ENCODE data around the gene TBC1D1. TPM values are rescaled to one million over a fixed set of nuclear protein-coding genes. Genes with fewer than 3 reads are reported as not detected.
A peak's percentile ranks its signal among the peaks of the same experiment; 100 is the strongest.

The TBC1D1 gene
- total RNA-seq, 1 donor from 2014 or later, result 129 TPM

GRCh38 chr4:37995299-37995821 lies 104.5 kb downstream of the TBC1D1 start:
- intact Hi-C loops (cut with micrococcal nuclease), result no loop called here
- Histone ChIP-seq H3K36me3 (no peaks in the 10 kb centered on the region), H3K4me3 (no peak overlapping the region), H3K27ac (replicated peaks) (peak overlapping the region; percentile 3), H3K27me3 (ENCODE audit: low read depth) (no peaks in the 10 kb centered on the region), H3K9me3 (replicated peaks) (no peaks in the 10 kb centered on the region), H3K4me1 (peaks cover 71% of the 10 kb centered on the region)
- TF ChIP-seq CTCF (IDR thresholded peaks at IDR 0.05; ENCODE audit: borderline replicate concordance), result no peak
- no peak for DNase-seq

- Histone ChIP-seq H3K9me3 (replicated peaks) (no peaks in the 10 kb centered on the region), H3K27me3 (ENCODE audit: low read depth) (no peaks in the 10 kb centered on the region), H3K4me3 (no peak overlapping the region), H3K27ac (replicated peaks) (peak overlapping the region; percentile 3), H3K36me3 (no peaks in the 10 kb centered on the region), H3K4me1 (peaks cover 63% of the 10 kb centered on the region)
- intact Hi-C loops (cut with micrococcal nuclease), result no loop called here
- DNase-seq, result peak; percentile 63
- TF ChIP-seq CTCF (IDR thresholded peaks at IDR 0.05; ENCODE audit: borderline replicate concordance), result no peak
Measured at GRCh38 chr4:37995981-37996775, 105.3 kb downstream of the TBC1D1 start.

- Histone ChIP-seq H3K4me1 (peaks cover 73% of the 10 kb centered on the region), H3K27me3 (ENCODE audit: low read depth) (no peaks in the 10 kb centered on the region), H3K27ac (replicated peaks) (no peak overlapping the region), H3K9me3 (replicated peaks) (no peaks in the 10 kb centered on the region), H3K36me3 (no peaks in the 10 kb centered on the region), H3K4me3 (no peak overlapping the region)
- no peak for TF ChIP-seq CTCF (IDR thresholded peaks at IDR 0.05; ENCODE audit: borderline replicate concordance)
- DNase-seq, result no peak
- intact Hi-C loops (cut with micrococcal nuclease), result no loop called here
Measured at GRCh38 chr4:37998226-37998625, 107.3 kb downstream of the TBC1D1 start.

DNA sequence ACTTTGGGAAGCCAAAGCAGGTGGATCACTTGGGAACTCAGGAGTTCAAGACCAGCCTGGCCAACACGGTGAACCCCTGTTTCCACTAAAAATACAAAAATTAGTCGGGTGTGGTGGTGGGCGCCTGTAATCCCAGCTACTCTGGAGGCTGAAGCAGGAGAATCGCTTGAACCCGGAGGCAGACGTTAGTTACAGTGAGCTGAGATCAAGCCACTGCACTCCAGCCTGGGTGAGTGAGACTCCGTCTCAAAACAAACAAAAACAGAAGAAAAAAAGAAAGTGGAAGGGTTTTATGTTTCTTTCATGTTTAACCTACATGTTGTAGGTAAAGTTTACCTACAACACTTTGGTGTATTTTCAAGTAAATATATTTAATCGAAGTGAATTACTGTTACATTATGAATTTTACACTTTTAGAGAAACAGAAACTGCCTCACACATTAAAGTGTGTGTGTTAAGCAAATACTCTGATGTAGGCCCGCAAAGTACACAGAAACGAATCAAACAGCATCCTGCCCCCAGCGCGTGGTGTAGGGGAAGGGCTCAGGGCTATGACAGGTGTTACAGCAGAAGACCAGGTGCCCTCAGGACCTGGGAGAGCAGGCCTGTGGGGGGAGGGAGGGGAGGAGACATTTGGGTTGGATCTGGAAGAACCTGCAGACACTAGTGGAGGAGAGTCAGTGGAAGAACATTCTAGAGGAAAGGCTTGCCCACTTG lies 108.3 kb downstream of the TBC1D1 start:
- intact Hi-C loops (cut with micrococcal nuclease), result no loop called here
- H3K27me3 ChIP-seq (ENCODE audit: low read depth), result no peaks in the 10 kb centered on the region
- peaks cover 71% of the 10 kb centered on the region for H3K4me1 ChIP-seq
- H3K36me3 ChIP-seq, result no peaks in the 10 kb centered on the region
- H3K27ac ChIP-seq (replicated peaks), result no peak overlapping the region
- no peak for DNase-seq
- no peaks in the 10 kb centered on the region for H3K9me3 ChIP-seq (replicated peaks)
- no peak overlapping the region for H3K4me3 ChIP-seq
- TF ChIP-seq CTCF (IDR thresholded peaks at IDR 0.05; ENCODE audit: borderline replicate concordance), result no peak

GRCh38 chr4:37999965-38000364 lies 109.1 kb downstream of the TBC1D1 start:
- intact Hi-C loops (cut with micrococcal nuclease), result no loop called here
- Histone ChIP-seq H3K27ac (replicated peaks) (no peak overlapping the region), H3K4me1 (peaks cover 71% of the 10 kb centered on the region), H3K4me3 (no peak overlapping the region), H3K36me3 (no peaks in the 10 kb centered on the region), H3K27me3 (ENCODE audit: low read depth) (no peaks in the 10 kb centered on the region), H3K9me3 (replicated peaks) (no peaks in the 10 kb centered on the region)
- no peak for DNase-seq
- no peak for TF ChIP-seq CTCF (IDR thresholded peaks at IDR 0.05; ENCODE audit: borderline replicate concordance)
